Osteocyte (in vitro differentiated cells): ENCODE data around the gene USP3. TPM values are rescaled to one million over a fixed set of nuclear protein-coding genes. Genes with fewer than 3 reads are reported as not detected.

ENCODE experiments used
- DNase-seq: peaks from one replicate; pipeline ENCODE4 v3.0.0; 2021; ENCODE audit warnings: mixed read lengths; ENCODE audit not compliant: unreplicated experiment; ENCODE audit errors: extremely low spot score
- H3K27ac Mint-ChIP-seq: one replicate; pipeline ENCODE4 v1.8.0; 2021; ENCODE audit warnings: mild to moderate bottlenecking, mixed read lengths; ENCODE audit not compliant: unreplicated experiment
- H3K27me3 Mint-ChIP-seq: one replicate; pipeline ENCODE4 v1.8.0; 2021; ENCODE audit warnings: mixed read lengths; ENCODE audit not compliant: unreplicated experiment
- H3K36me3 Mint-ChIP-seq: one replicate; pipeline ENCODE4 v1.8.0; 2021; ENCODE audit warnings: mixed read lengths; ENCODE audit not compliant: unreplicated experiment
- H3K4me1 Mint-ChIP-seq: one replicate; pipeline ENCODE4 v1.8.0; 2021; ENCODE audit warnings: mixed read lengths; ENCODE audit not compliant: unreplicated experiment
- H3K4me3 Mint-ChIP-seq: one replicate; pipeline ENCODE4 v1.8.0; 2021; ENCODE audit warnings: mild to moderate bottlenecking, moderate library complexity, mixed read lengths; ENCODE audit not compliant: unreplicated experiment
- H3K9me3 Mint-ChIP-seq: one replicate; pipeline ENCODE4 v1.8.0; 2021; ENCODE audit warnings: mixed read lengths; ENCODE audit not compliant: unreplicated experiment
- CTCF ChIP-seq: fragments of 200-600 bp; sonication (generic); IDR thresholded peaks from 2 replicates; pipeline ENCODE4 v1.5.0; 2021; ENCODE audit warnings: antibody characterized with exemption, mild to moderate bottlenecking, moderate library complexity
- total RNA-seq: library from RNA; stranded (reverse); gene quantifications from 2 replicates; pipeline ENCODE4 v1.2.1, GENCODE V29; 2021

The USP3 gene
- total RNA-seq, 1 donor from 2014 or later: 41.2 TPM

DNA sequence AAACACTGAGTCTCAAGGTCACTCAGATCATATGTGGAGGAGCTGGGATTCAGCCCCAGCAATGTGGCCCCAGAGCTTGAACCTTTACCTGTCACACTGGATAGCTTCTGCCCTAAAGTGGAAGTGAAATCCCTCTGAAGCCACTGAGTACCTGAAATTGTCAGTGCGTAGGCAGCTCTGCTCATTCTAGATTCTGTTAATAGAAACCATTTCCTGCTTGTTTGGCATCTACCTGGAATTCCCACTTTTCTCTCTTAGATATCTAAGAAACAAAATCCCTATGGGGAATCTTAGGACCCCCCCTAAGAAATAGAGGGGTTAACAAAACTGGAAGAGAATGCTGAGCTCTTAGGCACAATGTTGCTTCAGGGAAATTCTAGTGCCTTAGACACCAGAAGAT lies 122.6 kb downstream of the USP3 start:
- no peaks in the 10 kb centered on the region for H3K9me3 Mint-ChIP-seq
- no peak for TF ChIP-seq CTCF
- peaks cover 65% of the 10 kb centered on the region for H3K36me3 Mint-ChIP-seq
- no peak overlapping the region for H3K4me3 Mint-ChIP-seq
- no peak for DNase-seq
- no peaks in the 10 kb centered on the region for H3K4me1 Mint-ChIP-seq
- no peaks in the 10 kb centered on the region for H3K27me3 Mint-ChIP-seq
- no peak overlapping the region for H3K27ac Mint-ChIP-seq

DNA sequence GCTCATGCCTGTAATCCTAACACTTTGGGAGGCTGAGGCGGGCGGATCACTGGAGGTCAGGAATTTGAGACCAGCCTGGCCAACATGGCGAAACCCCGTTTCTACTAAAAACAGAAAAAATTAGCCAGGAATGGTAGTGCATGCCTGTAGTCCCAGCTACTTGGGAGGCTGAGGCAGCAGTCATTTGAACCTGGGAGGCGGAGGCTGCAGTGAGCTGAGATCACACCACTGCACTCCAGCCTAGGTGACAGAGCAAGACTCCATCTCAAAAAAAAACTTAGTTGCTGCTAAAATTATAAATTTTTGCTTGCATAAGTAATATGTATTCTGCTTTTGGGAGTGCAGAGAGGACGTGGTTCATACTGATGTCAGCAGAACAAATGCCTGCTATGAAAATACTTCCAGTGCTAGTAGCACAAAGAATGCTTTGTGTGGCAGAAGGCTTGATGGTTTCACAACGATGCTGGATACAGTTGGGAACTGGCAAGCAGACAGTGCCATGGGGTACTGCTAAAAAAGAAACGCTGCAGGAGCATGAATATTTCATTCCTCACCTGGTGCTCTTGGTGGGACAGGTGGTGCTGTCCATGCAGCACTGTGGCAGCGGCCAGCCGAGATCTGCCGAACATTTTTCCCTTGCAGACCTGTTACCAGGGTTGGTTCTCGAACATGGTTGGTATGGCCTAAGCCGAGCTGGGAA lies 123.9 kb downstream of the USP3 start:
- no peak overlapping the region for H3K27ac Mint-ChIP-seq

GRCh38 chr15:63630036-63630751 lies 125.8 kb downstream of the USP3 start:
- Mint-ChIP-seq H3K36me3 (peaks cover 67% of the 10 kb centered on the region), H3K9me3 (no peaks in the 10 kb centered on the region), H3K27me3 (no peaks in the 10 kb centered on the region), H3K4me1 (no peaks in the 10 kb centered on the region), H3K4me3 (no peak overlapping the region), H3K27ac (no peak overlapping the region)
- no peak for DNase-seq
- TF ChIP-seq CTCF: no peak

More for the DNA sequence above, 123.9 kb downstream of the USP3 start:
- Mint-ChIP-seq H3K36me3 (peaks cover 65% of the 10 kb centered on the region), H3K4me3 (no peak overlapping the region), H3K4me1 (no peaks in the 10 kb centered on the region), H3K27me3 (no peaks in the 10 kb centered on the region), H3K9me3 (no peaks in the 10 kb centered on the region)
- DNase-seq: no peak
- no peak for TF ChIP-seq CTCF

GRCh38 chr15:63633312-63633711 lies 128.9 kb downstream of the USP3 start:
- H3K27ac Mint-ChIP-seq: no peak overlapping the region
- no peak overlapping the region for H3K4me3 Mint-ChIP-seq
- no peak for TF ChIP-seq CTCF
- peaks cover 62% of the 10 kb centered on the region for H3K36me3 Mint-ChIP-seq
- no peaks in the 10 kb centered on the region for H3K9me3 Mint-ChIP-seq
- H3K4me1 Mint-ChIP-seq: no peaks in the 10 kb centered on the region
- no peak for DNase-seq
- H3K27me3 Mint-ChIP-seq: no peaks in the 10 kb centered on the region

- Mint-ChIP-seq H3K4me3 (no peak overlapping the region), H3K9me3 (no peaks in the 10 kb centered on the region), H3K36me3 (peaks cover 63% of the 10 kb centered on the region), H3K4me1 (no peaks in the 10 kb centered on the region), H3K27ac (no peak overlapping the region), H3K27me3 (no peaks in the 10 kb centered on the region)
- DNase-seq: no peak
- TF ChIP-seq CTCF: no peak
Observed at GRCh38 chr15:63634154-63634553, 129.8 kb downstream of the USP3 start.
